OCI-LY1 (cell line): ENCODE results near the gene TLE3.

Experiments
- H2AFZ ChIP-seq: fragments of 200-600 bp; sonication (generic), shearing (Covaris generic); 2 replicates; pipeline ENCODE4 v1.6.0; 2014; ENCODE audit warnings: antibody characterized with exemption, mild to moderate bottlenecking, low read length
- H3F3A ChIP-seq: fragments of 200-600 bp; sonication (generic), shearing (Covaris generic); 2 replicates; pipeline ENCODE4 v1.6.0; 2014; ENCODE audit warnings: mild to moderate bottlenecking, antibody characterized with exemption, low read length, moderate library complexity; ENCODE audit not compliant: insufficient read depth
- H3K27ac ChIP-seq: fragments of 200-600 bp; sonication (generic); 2 replicates; pipeline ENCODE4 v1.5.1; 2014; ENCODE audit warnings: low read length, mixed run types, mild to moderate bottlenecking, low read depth; ENCODE audit not compliant: poor library complexity, severe bottlenecking
- H3K27me3 ChIP-seq: fragments of 200-600 bp; sonication (generic); 2 replicates; pipeline ENCODE4 v1.6.0; 2014; ENCODE audit warnings: antibody characterized with exemption, mild to moderate bottlenecking, low read length, moderate library complexity; ENCODE audit not compliant: insufficient read depth
- H3K36me3 ChIP-seq: fragments of 200-600 bp; sonication (generic); 2 replicates; pipeline ENCODE4 v1.6.1; 2014; ENCODE audit warnings: mild to moderate bottlenecking, antibody characterized with exemption, low read length, moderate library complexity, mixed read lengths; ENCODE audit not compliant: insufficient read depth
- H3K4me1 ChIP-seq: fragments of 200-600 bp; sonication (generic); 2 replicates; pipeline ENCODE4 v1.5.1; 2014; ENCODE audit warnings: mild to moderate bottlenecking, low read length, moderate library complexity; ENCODE audit not compliant: insufficient read depth, severe bottlenecking
- H3K4me2 ChIP-seq: fragments of 200-600 bp; sonication (generic), shearing (Covaris generic); 2 replicates; pipeline ENCODE4 v1.6.1; 2014; ENCODE audit warnings: low read length
- H3K4me3 ChIP-seq: fragments of 200-600 bp; sonication (generic); 2 replicates; pipeline ENCODE4 v1.5.1; 2014; ENCODE audit warnings: low read length, low read depth, mild to moderate bottlenecking, mixed read lengths; ENCODE audit not compliant: poor library complexity, severe bottlenecking
- H3K79me2 ChIP-seq: fragments of 200-600 bp; shearing (Covaris generic); 2 replicates; pipeline ENCODE4 v1.6.1; 2016; ENCODE audit warnings: mixed run types, low read length, mixed read lengths; ENCODE audit not compliant: insufficient read depth
- H3K9ac ChIP-seq: fragments of 200-600 bp; sonication (generic), shearing (Covaris generic); 2 replicates; pipeline ENCODE4 v1.6.1; 2014; ENCODE audit warnings: mild to moderate bottlenecking, low read length, mixed read lengths
- H3K9me2 ChIP-seq: fragments of 200-600 bp; sonication (generic), shearing (Covaris generic); 2 replicates; pipeline ENCODE4 v1.6.1; 2014; ENCODE audit warnings: low read depth, mild to moderate bottlenecking, low read length, mixed read lengths
- H3K9me3 ChIP-seq: fragments of 200-600 bp; shearing (Covaris generic); 2 replicates; pipeline ENCODE4 v1.6.1; 2014; ENCODE audit warnings: low read length, mixed read lengths
- H4K20me1 ChIP-seq: fragments of 200-600 bp; sonication (generic), shearing (Covaris generic); 2 replicates; pipeline ENCODE4 v1.6.0; 2016; ENCODE audit warnings: mild to moderate bottlenecking, low read length; ENCODE audit not compliant: insufficient read depth
- CTCF ChIP-seq: fragments of 200-600 bp; sonication (generic), shearing (Covaris generic); IDR thresholded peaks from 2 replicates; pipeline ENCODE4 v1.5.1; 2017; ENCODE audit warnings: mild to moderate bottlenecking, antibody characterized with exemption, low read length, moderate library complexity, mixed read lengths
- EZH2 ChIP-seq: fragments of 200-600 bp; sonication (generic), shearing (Covaris generic); IDR thresholded peaks from 2 replicates; pipeline ENCODE4 v1.8.0; 2017; ENCODE audit warnings: borderline replicate concordance, mixed run types, mild to moderate bottlenecking, antibody characterized with exemption, low read length, moderate library complexity, mixed read lengths

TLE3 gene

GRCh38 chr15:70092464-70093027, 5.2 kb downstream of the TLE3 start:
- Histone ChIP-seq H3K9me2 (no peaks in the 10 kb centered on the region), H3K4me1 (peaks cover 74% of the 10 kb centered on the region), H4K20me1 (no peaks in the 10 kb centered on the region), H3F3A (no peaks in the 10 kb centered on the region), H3K9ac (peak overlapping the region; percentile 20; the same call in 1 of the 2 replicates), H2AFZ (no peak overlapping the region), H3K27me3 (no peaks in the 10 kb centered on the region), H3K36me3 (peaks cover 85% of the 10 kb centered on the region), H3K79me2 (peaks cover 80% of the 10 kb centered on the region), H3K4me3 (peak overlapping the region; percentile 87), H3K4me2 (peak overlapping the region; percentile 77), H3K27ac (peak overlapping the region; percentile 30), H3K9me3 (no peaks in the 10 kb centered on the region)
- no peak for TF ChIP-seq EZH2
- no peak for TF ChIP-seq CTCF

- Histone ChIP-seq H4K20me1 (no peaks in the 10 kb centered on the region), H3K4me1 (peaks cover 80% of the 10 kb centered on the region)
Observed at GRCh38 chr15:70091726-70092463, 5.8 kb downstream of the TLE3 start.

More at GRCh38 chr15:70091726-70092463, 5.8 kb downstream of the TLE3 start:
- Histone ChIP-seq H3K36me3 (peaks cover 91% of the 10 kb centered on the region), H3K9me2 (no peaks in the 10 kb centered on the region), H3K27me3 (no peaks in the 10 kb centered on the region), H2AFZ (no peak overlapping the region), H3K9me3 (no peaks in the 10 kb centered on the region), H3K79me2 (peaks cover 77% of the 10 kb centered on the region), H3K9ac (peak overlapping the region; percentile 20; the same call in 1 of the 2 replicates), H3K27ac (peak overlapping the region; percentile 30), H3K4me2 (peak overlapping the region; percentile 77), H3F3A (no peaks in the 10 kb centered on the region), H3K4me3 (peak overlapping the region; percentile 87)
- TF ChIP-seq CTCF (no peak), EZH2 (no peak)
